ENCODE data around the gene TMEM61.

Gene TMEM61

DNA sequence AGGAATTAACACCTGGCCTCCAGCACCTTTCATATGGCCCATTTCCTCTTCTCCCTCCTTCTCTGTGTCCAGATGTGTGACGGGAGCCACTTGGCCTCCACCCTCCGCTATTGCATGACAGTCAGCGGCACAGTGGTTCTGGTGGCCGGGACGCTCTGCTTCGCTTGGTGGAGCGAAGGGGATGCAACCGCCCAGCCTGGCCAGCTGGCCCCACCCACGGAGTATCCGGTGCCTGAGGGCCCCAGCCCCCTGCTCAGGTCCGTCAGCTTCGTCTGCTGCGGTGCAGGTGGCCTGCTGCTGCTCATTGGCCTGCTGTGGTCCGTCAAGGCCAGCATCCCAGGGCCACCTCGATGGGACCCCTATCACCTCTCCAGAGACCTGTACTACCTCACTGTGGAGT is 5.6 kb downstream of the TMEM61 start:
- DNase-seq = no peak

DNA sequence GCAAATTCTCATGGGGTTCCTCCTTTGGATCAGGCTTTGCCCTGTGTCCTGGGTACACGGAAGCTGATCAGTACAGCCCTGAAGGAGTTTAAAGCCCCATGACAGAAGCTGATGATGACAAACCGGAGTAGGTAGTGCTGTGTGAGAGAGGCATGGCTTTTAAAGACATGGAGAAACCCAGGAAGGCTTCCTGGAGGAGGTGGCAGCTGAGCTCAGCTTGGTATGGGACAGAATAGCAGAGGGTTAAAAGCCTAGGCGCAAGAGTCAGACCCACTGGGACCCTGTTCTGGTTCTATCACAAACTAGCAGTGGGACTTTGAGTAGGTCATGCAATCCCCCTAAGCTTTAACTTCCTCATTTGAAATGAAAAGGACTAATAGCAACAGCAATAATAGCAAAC is 6.1 kb downstream of the TMEM61 start:
- no peak for DNase-seq

DNA sequence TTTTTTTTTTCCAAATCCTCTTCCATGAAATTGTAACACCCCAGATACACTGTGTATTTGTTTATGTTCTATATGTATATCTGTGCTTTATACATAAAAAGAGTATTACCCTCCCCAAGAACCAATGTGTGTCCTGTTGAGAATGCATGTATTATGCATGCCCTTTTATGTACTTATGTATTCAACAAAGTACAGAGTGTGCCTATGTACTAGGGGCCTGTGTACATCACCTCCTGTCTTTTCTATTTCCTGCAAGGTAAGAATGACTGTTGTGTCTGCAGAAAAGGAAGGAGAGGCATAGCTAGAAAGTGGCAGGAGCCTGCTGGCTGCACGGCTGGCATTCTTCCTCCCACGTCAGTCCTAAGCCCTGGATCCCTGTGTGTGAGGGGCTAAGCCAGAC is 7.0 kb downstream of the TMEM61 start:
- no peak for DNase-seq

DNA sequence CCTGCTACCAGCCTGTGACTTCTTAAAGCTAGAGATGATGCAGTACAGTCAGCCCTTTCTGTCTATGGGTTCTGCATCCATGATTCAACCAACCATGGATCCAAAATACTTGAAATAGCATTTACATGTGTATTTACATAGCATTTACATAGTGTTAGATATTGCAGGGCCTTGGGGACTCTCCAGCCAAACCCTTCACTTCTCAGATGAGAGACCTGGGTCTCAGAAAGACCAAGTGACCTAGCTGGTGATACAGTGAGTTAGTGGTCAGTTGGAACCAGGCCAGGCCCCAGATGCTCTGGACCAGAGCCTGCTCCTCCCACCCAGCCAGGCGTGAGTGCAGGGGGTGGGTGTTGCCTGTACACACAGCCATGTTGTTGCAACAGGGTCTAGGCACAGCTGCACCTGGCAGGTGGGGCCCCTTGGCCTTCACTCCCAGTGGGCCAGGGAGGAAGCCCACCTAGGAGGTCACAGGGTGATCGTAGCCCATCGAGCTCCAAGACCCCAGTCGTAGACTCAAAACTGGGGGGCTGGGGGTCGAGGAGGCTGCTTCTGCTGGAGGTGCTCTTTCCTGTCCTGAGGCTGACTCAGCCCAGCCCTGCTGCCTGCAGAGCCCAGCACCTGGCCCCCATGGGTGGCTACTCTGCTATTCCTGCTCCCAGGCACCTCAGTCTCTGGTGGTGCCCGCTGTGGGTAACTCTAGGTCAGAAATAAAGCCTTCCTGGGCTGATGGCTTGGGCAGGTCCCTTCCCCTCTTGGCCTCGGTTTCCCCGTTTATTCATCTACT is 7.7 kb downstream of the TMEM61 start:
- DNase-seq = no peak

DNA sequence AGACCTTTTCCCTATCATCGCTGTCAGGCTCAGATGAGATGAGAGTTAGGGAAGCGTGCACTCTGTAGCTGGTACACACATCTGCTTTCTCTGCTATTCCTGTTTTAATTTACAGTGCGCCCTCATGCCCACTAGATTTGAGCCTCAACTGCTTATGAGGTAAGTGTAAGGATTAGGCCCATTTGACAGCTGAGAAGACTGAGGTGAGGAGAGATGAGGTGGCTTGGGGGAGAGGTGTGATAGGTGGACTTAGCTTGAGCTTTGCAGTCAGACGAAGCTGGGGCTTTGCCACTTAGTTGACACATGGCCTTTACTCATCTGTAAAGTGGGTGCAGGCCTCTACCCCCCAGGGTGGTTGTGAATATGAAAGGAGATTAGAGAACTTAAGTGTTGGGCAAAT is 8.5 kb downstream of the TMEM61 start:
- no peak for DNase-seq

DNA sequence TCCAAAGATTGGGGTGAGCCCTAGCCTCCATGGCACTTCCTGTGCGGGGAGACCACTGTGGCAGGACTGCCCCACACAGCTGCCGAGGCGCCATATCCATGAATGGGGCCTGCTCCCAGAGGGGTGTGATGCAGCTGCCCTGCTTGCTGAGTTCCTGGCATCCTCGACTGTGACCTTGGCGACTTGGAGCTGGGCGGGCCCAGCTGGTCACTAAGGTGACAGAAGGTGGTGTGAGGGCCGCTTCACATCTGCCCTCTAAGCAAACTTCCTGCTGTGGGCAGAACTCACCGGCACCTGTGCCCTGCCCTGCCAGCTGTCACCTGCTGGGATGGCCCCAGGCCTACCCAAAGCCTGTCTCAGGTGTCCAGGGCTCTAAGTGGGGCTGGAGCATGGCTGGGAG is 9.0 kb downstream of the TMEM61 start:
- DNase-seq = peak; percentile 31

DNA sequence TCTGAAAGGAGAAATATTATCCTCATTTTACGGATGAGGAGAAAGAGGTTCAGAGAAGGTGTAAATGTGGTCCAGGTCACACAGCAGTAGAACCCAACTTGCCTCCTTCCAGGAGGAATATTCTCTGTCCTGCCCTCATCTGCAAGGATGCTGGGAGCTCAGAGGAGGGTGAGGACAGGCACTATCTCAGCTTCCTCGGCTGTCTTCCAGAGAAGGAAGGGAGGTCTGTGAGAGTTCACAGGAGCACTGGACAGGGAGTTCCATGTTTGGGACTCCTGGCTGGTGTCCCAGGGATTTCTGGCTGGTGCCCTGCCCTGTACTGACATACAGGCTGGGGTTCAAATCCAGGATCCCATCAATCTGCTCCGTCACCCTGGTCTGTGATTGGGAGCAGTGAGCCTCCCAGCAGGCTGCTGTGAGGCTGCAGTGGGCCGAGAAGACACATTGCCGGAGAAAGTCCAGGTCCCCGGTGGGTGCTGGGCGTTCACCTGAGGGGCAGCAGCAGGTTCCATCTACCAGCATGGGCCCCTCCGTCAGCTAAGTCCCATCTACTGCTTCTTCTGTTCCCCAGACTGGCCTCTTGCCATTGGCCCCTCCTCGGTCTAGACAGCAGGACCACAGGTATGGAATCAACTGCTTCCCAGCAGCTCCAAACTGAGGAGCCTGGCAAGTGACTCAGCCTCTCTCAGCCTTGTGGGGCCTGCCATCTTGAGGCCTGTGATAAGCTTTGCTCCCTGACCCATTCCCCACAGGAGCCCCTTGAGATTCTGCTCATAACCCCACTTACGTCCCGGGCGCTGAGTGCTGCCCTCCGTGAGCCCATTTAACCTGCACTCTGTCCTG is 9.8 kb downstream of the TMEM61 start:
- DNase-seq = no peak

DNA sequence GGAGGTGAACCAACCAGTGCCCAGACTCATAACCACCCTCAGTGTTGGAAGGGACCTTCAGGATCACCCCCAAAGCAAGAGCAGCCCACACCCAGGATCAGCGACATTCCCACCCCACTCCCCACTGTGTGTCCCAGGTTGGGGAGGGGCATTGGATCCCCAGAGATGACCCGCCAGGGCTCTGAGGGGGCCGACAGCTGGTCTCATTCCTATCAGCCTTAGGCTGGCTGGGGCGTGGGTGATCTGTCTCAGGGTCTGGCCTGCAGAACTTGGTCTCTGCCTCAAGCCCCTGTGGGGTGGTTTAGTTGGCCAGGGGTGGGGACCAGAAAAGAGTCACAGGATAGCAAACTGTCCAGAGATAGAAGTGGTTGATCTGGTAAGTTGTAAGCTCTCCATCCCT is 10.5 kb downstream of the TMEM61 start:
- DNase-seq = no peak

DNA sequence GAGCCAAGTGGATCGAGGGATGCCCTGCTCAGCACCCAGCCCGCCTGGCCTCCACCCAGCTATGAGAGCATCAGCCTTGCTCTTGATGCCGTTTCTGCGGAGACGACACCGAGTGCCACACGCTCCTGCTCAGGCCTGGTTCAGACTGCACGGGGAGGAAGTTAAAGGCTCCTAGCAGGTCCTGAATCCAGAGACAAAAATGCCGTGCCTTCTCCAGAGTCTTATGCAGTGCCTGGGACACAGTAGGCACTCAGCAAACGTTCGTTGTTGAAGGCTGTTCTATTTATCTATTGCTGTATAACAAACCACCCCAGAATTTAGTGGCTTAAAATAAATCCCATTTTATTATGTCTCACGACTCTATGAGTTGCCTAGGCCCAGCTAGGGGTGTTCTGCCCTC is 11.5 kb downstream of the TMEM61 start:
- no peak for DNase-seq

DNA sequence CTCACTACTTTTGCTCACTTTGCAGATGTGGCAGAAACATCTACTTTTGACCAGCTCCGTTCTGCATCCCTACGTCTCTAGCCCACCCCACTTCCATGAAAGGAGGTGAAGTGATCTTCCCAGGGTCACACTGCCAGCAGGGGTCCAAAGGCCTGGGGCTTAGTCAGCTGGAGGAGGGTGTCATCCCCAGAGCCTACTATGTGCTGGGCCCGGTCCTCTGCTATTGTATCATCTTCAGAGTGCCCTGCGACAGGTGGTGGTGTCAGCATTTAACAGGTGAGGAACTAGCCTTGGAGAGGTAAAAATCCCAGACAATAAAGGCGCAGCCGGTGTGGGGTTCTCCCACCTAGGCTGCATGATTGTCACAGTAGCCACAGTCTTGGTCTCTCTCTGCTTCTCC is 12.7 kb downstream of the TMEM61 start:
- DNase-seq = no peak

DNA sequence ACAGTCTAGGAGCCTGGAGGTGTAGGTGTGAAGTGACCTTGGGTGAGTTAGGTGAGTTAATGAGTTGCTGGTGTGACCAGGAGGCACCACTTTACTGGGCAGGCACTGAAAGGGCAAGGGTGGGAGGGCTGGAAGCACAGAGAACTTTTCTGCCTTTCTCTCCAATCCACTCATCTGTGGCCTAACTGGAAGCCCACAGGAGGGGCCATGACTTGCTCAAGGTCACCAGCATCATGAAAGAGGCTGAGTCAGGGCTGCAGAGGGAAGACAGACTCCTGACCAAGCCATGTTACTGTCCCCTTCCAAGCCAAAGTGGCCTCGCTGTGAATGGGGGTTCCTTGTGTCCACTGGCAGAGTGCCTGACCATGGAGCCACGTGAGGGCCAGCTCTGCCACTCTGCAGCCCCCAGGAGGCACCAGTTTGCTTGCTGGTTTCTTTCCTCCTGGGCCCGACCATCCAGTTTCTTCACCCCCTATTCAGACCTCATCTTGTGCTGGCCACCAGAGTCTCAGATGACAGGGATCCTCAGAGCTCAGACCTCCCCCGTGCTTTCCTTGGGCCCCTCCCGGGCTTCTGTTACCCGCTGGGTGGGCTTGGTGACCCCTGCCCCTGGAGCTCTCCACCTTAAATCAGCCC is 14.0 kb downstream of the TMEM61 start:
- no peak for DNase-seq

DNA sequence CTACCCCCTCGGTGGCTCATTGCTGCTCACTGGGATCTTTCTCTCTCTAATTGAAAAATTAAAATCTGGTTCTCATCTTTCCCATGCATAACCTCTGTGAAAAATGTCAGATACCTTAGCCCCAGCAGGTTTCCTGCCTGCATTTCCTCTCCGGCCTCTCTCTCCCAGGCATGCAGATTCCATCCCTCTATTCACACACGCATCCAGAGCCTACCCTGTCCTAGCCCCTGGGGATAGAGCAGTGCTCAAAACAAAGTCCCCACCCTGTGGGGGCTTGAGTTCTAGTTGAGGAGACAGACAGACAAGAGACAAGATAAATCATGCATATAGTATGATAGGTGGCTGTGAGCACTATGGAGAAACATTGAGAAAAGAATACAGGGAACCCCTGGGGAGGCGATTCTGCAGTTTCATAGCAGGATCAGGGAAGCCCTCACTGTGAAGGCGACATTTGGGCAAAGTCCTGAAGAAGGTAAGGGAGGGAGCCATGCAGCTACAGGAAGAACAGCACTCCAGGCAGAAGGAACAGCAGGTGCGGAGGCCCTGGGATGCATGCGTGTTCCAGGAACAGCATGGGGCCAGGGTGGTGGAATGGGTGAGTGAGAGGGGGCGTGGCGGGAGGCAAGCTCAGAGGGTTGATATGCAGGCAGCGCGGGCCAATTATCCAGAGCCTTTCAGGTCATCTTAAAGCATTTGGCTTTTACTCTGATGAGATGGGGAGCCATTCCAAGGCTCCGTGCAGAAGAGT is 14.8 kb downstream of the TMEM61 start:
- no peak for DNase-seq

DNA sequence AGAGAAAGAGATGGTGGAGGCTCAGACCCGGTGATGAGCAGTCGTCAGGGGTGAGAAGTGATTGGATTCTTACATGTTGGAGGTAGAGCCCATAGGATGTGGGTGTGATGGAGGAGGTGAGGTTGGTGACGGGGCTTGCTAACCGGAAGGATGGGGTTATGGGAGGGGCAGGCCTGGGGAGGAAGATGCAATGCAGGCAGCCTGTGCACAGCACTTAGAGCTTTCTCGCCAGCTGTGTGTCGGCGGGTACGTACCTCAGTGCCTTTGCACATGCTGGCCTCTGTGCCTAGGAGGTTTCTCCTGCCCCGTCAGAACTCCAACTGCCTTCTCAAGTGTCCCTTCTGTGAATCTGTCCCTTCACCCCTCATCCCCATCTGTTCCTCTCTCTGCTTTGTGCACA is 15.4 kb downstream of the TMEM61 start:
- no peak for DNase-seq

DNA sequence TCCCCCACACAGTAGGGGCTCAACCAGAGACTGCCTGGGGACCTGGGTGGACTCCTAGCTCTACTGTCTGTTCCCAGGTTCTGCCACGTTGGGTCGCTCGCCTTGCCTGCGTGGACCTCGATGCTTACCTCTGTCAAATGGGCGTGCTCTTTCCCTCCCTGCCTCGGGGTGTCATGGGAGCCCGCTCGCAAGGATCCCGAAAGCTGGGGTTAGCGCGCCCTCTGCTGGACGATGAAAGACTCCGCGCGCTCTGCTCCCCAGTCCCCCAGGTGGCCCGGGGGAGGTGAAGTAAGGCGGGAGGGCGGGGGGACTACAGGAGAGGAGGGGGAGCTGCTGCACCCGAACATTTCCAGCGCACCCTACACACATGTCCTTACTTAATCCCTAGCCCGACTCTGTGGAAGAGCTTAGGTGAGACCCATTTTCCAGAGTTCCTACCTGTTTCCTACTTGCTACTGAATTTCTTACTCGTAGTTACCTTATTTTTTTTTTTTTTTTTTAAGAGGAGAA is 16.0 kb downstream of the TMEM61 start:
- DNase-seq = peak; percentile 56

DNA sequence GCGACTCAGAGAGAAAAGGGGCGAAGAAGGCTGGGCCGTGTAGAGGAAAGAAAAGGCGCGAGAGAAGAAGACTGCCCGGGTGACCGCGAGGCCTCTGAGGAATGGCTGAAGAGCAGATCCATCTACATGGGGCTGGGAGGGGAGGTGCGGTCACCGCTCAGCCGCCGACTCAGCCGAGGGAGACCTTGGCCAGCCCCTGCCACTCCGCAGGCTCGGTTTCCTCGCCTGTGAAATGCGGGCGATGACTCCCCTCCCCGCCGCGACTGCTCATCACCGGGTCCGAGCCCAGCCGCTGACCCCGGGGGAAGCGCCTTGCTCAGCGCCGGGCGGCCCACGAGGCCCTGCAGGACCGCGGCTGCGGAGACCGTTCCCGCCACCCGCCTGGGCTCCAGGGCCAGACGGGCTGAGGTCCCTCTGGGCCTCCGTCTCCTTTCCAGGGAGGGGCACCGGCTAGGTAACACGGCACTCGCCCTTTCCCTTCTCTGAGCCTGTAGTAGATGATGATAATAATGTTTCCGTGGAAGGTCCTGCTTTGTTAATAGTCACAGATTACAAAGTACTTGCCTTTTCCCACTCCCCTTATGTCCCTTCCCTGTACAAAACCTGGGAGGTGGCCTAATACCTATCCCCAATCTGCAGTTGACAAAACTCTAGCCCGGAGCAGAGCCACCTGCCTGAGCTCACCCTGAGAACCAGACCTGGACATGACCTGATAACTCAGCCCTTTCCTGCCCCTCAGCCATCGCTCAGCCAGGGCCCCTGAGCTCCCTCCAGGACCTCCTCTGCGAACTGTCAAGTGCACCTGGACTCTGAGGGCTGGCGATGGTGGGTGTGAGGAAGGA is 16.7 kb downstream of the TMEM61 start:
- no peak for DNase-seq

DNA sequence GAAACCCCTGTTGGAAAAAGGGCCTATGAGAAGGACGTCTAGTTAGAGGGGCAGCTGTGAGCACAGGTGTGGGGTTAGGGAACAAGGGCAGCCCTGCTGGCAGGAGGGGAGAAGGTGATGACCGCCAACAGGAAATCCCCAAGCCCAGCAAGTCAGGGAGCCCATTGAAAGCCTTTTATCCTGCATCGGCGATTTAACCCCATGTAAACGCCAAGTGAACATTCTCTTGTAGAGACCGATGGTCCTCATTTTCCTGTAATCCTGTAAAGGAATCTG is 17.2 kb downstream of the TMEM61 start:
- DNase-seq = no peak

DNA sequence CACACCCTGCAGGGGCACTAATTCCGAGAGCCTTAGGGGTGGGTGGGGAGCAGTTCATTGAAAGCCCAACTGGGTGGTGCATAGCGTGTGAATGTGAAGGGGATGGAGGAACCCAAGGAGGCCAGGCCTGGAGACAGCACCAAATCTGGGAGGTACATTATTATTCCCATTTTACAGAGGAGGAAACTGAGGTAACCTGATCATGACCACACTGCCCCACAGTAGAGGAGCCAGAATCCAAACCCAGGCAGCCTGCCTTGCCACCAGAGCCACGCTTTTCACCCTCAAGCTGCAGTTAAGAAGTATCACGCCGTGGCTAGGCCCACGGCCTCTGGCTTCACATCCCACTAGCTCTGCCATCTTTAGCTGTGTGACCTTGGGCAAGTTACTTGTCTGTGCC is 17.7 kb downstream of the TMEM61 start:
- DNase-seq = no peak

DNA sequence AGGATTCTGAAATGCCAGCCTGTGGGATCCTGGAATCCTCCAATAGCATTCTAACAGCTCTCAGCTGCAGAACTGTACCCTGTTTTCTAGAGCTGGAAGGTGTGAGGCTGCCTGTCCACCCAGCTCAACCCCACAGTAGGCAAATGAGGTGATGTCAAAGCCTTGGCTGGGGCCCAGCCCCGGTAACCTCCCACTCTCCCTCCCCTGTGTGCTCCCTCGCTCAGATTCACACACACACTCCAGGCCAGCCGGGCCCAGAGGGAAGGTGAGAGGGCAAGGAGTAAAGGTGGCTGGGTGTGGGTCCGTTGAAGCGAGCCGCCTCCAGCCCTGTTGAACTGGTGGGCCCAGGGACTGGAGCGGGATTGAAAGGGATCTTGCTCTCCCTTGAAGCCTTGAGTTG is 18.2 kb downstream of the TMEM61 start, which contains the start of gene BSND:
Gene BSND, plus strand, starts transcription at position 257 of the 400 bp plus-strand sequence. CDS start 254 bp downstream, outside the sequence.
- DNase-seq = no peak

DNA sequence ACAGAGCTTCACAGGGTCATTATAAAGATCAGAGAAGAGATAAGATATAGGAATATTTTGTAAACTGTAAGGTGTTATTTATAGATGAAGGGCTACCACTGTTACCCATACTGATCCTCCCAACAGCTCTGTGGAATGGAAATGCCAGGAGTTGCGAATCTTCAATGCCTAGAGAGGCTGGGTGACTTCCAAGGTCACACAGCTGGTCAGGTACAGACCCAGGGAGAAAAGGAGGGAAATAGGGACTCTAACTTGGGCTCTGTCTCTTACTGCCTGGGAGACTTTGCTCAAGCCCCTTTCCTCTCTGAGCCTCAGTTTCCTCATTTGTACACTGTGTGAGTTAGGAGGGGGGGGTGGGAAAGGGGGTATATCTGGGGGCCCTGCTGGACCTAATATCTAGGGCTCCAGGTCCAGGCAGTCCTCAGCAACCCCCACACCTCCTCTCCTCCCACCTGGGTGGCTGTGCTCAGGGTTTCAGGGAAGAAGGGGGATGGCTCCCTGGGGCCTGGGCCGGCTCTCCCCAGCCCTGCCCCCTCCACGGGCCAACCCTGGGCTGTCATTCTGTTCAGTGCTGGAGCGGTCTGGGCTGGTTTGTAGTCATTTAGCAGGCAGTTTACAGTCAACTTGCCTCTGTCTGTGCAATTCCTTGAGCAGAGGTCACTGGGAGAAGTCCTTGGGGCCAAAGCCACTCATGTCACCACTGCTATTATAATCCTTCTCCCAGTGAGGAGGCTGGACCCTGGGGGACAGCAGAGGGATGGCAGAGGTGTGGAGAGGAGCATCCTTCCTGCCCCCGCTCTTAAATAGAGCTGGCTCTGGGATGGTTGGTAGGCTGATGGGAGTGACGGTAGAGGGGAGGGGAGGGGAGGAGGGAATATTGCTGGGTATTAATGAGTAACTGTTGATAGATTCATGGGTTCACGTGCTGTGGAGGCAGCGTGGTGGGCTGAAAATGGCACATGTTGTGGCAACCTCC is 20.0 kb downstream of the TMEM61 start:
- no peak for DNase-seq

DNA sequence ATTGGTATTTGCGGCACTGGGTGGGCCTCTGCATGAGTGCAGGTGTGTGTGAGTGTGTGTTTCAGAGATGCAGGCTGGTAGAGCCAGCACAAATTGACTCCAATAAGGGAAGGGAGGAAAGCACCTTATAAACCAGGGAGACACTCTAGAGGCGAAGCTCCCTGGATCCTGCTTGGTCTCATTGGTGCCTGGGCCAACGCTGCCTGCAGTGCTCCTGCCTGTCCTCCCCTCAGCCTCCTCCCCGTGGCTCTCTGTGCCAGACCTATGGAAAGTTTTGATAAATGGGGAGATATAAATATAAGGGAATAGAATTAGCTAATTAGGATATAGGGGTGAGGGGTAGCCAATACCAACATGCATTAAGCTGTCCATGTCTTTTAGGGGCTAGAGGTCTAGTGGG is 20.9 kb downstream of the TMEM61 start:
- DNase-seq = no peak

DNA sequence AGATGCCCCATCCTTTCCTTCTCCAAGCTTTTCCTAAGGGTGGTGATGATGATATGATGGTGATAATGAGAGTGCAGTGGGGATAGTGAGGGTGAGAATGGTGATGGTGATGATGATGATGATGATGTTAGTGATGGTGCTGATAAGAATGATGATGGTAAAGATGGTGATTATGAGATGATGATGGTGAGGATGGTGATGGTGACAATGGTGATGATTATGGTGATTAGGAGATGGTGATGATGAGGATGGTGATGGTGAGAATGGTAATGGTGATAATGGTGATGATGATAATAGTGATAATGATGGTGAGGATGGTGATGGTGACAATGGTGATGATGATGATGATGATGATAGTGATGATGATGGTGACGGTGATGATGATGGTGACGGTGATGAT is 22.3 kb downstream of the TMEM61 start:
- DNase-seq = no peak

Measured in COR-L47 (cell line).